Measurements from ENCODE around the gene GFI1. TPM values are rescaled to one million over a fixed set of nuclear protein-coding genes. Genes with fewer than 3 reads are reported as not detected.

The GFI1 gene
- total and polyA plus RNA-seq, 12 donors, result 0.11 to 0.93 (median 0.32) TPM; not detected in 1

- Histone ChIP-seq H3K9me3 (replicated peaks in 1 of 3) (no peaks in the 10 kb centered on the region), H3K27ac (no peak overlapping the region), H3K27me3 (peaks cover 15% of the 10 kb centered on the region), H3K36me3 (replicated peaks in 1 of 2) (no peaks in the 10 kb centered on the region), H3K4me3 (no peak overlapping the region), H3K4me1 (replicated peaks in 1 of 2) (no peaks in the 10 kb centered on the region)
- no peak for DNase-seq
- intact Hi-C loops (cut with DNase I), result no loop called here
- TF ChIP-seq POLR2A (IDR thresholded peaks at IDR 0.05) (no peak), CTCF (IDR thresholded peaks at IDR 0.05) (no peak)
- WGBS, 4 donors, result 63 to 69% (median 65%) methylated on average over 8 to 12 of the region's 12 CpGs
Measured at GRCh38 chr1:92476071-92476631, 10.6 kb downstream of the GFI1 start.

GRCh38 chr1:92475029-92475428, 11.7 kb downstream of the GFI1 start:
- DNase-seq, result no peak
- no peak for TF ChIP-seq CTCF (IDR thresholded peaks at IDR 0.05)
- no peak for TF ChIP-seq POLR2A (IDR thresholded peaks at IDR 0.05)
- Histone ChIP-seq H3K36me3 (replicated peaks in 1 of 2) (no peaks in the 10 kb centered on the region), H3K9me3 (replicated peaks in 1 of 3) (no peaks in the 10 kb centered on the region), H3K27ac (no peak overlapping the region), H3K4me3 (no peak overlapping the region), H3K27me3 (peaks cover 3% of the 10 kb centered on the region), H3K4me1 (replicated peaks in 1 of 2) (no peaks in the 10 kb centered on the region)
- WGBS, 4 donors, result 81 to 87% (median 84%) methylated on average over 3 of the region's 3 CpGs
- intact Hi-C loops (cut with DNase I), result no loop called here

- intact Hi-C loops (cut with DNase I), result no loop called here
- Histone ChIP-seq H3K27ac (no peak overlapping the region), H3K9me3 (replicated peaks in 1 of 3) (no peaks in the 10 kb centered on the region), H3K4me1 (replicated peaks in 1 of 2) (no peaks in the 10 kb centered on the region), H3K36me3 (replicated peaks in 1 of 2) (no peaks in the 10 kb centered on the region), H3K27me3 (no peaks in the 10 kb centered on the region), H3K4me3 (no peak overlapping the region)
- WGBS, 4 donors, result 82 to 87% (median 85%) methylated on average over 5 of the region's 5 CpGs
- TF ChIP-seq POLR2A (IDR thresholded peaks at IDR 0.05) (no peak), CTCF (IDR thresholded peaks at IDR 0.05) (no peak)
- DNase-seq, result no peak
Measured at GRCh38 chr1:92473781-92474495, 12.8 kb downstream of the GFI1 start.

GRCh38 chr1:92470216-92470615, 16.5 kb downstream of the GFI1 start:
- no peak for DNase-seq
- no peaks in the 10 kb centered on the region for H3K27me3 ChIP-seq
- H3K9me3 ChIP-seq (replicated peaks in 1 of 3), result no peaks in the 10 kb centered on the region
- H3K36me3 ChIP-seq (replicated peaks in 1 of 2), result no peaks in the 10 kb centered on the region
- intact Hi-C loops (cut with DNase I), result no loop called here
- WGBS, 4 donors, result 94 to 97% (median 96%) methylated on average over 1 of the region's 1 CpG
- H3K4me1 ChIP-seq (replicated peaks in 1 of 2), result no peaks in the 10 kb centered on the region
- no peak overlapping the region for H3K27ac ChIP-seq
- H3K4me3 ChIP-seq, result no peak overlapping the region
- TF ChIP-seq POLR2A (IDR thresholded peaks at IDR 0.05) (no peak), CTCF (IDR thresholded peaks at IDR 0.05) (no peak)

Data from adrenal gland (tissue), 12 donors.